ENCODE measurements around the gene MZT2A.
"Not testable (repeated sequence)": the region's sequence is repeated elsewhere in the genome, so short reads cannot be mapped to it uniquely, and the experiment has no call there.

- TF ChIP-seq, protein P1, sequence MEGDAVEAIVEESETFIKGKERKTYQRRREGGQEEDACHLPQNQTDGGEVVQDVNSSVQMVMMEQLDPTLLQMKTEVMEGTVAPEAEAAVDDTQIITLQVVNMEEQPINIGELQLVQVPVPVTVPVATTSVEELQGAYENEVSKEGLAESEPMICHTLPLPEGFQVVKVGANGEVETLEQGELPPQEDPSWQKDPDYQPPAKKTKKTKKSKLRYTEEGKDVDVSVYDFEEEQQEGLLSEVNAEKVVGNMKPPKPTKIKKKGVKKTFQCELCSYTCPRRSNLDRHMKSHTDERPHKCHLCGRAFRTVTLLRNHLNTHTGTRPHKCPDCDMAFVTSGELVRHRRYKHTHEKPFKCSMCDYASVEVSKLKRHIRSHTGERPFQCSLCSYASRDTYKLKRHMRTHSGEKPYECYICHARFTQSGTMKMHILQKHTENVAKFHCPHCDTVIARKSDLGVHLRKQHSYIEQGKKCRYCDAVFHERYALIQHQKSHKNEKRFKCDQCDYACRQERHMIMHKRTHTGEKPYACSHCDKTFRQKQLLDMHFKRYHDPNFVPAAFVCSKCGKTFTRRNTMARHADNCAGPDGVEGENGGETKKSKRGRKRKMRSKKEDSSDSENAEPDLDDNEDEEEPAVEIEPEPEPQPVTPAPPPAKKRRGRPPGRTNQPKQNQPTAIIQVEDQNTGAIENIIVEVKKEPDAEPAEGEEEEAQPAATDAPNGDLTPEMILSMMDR (conservative IDR thresholded peaks at IDR 0.05; ENCODE audit: low read length) = not testable (repeated sequence)
- not testable (repeated sequence) for TF ChIP-seq EZH2phosphoT487 (IDR thresholded peaks at IDR 0.05; ENCODE audit: borderline replicate concordance, low read depth, low read length)
Observed at GRCh38 chr2:131486201-131486902, 5.8 kb downstream of the MZT2A start.

All from OCI-LY7 (cell line).